Naive thymus-derived CD8-positive, alpha-beta T cell (primary cell): ENCODE measurements around the gene EHMT1. TPM values are rescaled to one million over a fixed set of nuclear protein-coding genes. Genes with fewer than 3 reads are reported as not detected.
"Not testable (repeated sequence)": the region's sequence is repeated elsewhere in the genome, so short reads cannot be mapped to it uniquely, and the experiment has no call there.

Experiments used
- ATAC-seq, 2 donors: fragments of 150-1000 bp; cut with Tn5 transposase in 1 of 2; sonication (Bioruptor Pico), chemical (Tn5 transposase) in 1 of 2; 1 replicate in 1 of 2; 2 replicates in 1 of 2; pipeline ENCODE4 v1.10.0; 2021; ENCODE audit warnings: mild to moderate bottlenecking in 2 of 2, moderate library complexity in 2 of 2
- POLR2A ChIA-PET: fragments of 350-600 bp; sonication (Branson Sonifier 250); formaldehyde crosslinking; loops from one replicate; lab custom pipeline; 2021; ENCODE audit warnings: antibody characterized with exemption; lab: Charles Lee
- DNase-seq, 10 donors: peaks; one replicate each; pipeline versions ENCODE4 v3.0.0 to v3.0.0-alpha.2; 2020 to 2022
- H3K27ac Mint-ChIP-seq, 10 donors: one replicate each; pipeline ENCODE4 v1.8.0; 2020 to 2022; ENCODE audit warnings: mild to moderate bottlenecking in 10 of 10, mixed read lengths in 10 of 10, moderate library complexity in 4 of 10, inconsistent platforms in 1 of 10
- H3K27me3 Mint-ChIP-seq, 5 donors: one replicate each; pipeline ENCODE4 v1.8.0; 2021 to 2022; ENCODE audit warnings: mixed read lengths in 5 of 5
- H3K36me3 Mint-ChIP-seq, 3 donors: one replicate each; pipeline ENCODE4 v1.8.0; 2020 to 2022; ENCODE audit warnings: mixed read lengths in 3 of 3, mild to moderate bottlenecking in 2 of 3, inconsistent platforms in 1 of 3
- H3K4me1 Mint-ChIP-seq, 4 donors: one replicate each; pipeline ENCODE4 v1.8.0; 2021 to 2022; ENCODE audit warnings: mixed read lengths in 4 of 4
- H3K4me3 Mint-ChIP-seq, 10 donors: one replicate each; pipeline ENCODE4 v1.8.0; 2020 to 2022; ENCODE audit warnings: mild to moderate bottlenecking in 10 of 10, mixed read lengths in 10 of 10, moderate library complexity in 6 of 10, inconsistent platforms in 1 of 10
- H3K9me3 Mint-ChIP-seq, 9 donors: one replicate each; pipeline ENCODE4 v1.8.0; 2020 to 2022; ENCODE audit warnings: mixed read lengths in 9 of 9, mild to moderate bottlenecking in 3 of 9, inconsistent platforms in 1 of 9, moderate library complexity in 1 of 9
- polyA plus RNA-seq, 3 donors: library from polyadenylated mRNA; unstranded; fragments of 300-500 nt; fragmentation: Illumina TruSeq; gene quantifications; one replicate each; pipeline ENCODE4 v1.2.3, GENCODE V29; 2021
- total RNA-seq, 8 experiments: library from RNA in 2 of 8; stranded (reverse) in 2 of 8; gene quantifications; one replicate each; pipeline ENCODE4 v1.2.3 and lab custom pipeline; 2021 to 2026

EHMT1 gene
- total and polyA plus RNA-seq, 5 experiments from 2014 or later: 20.9 to 113 (median 34.4) TPM

- Mint-ChIP-seq H3K9me3 (no peaks in the 10 kb centered on the region), H3K4me3 (peak overlapping the region; percentile 29 to 94 (median 61)), H3K36me3 (peaks cover 0 to 10% (median 2%) of the 10 kb centered on the region in 3 donors), H3K4me1 (peaks cover 26 to 63% (median 55%) of the 10 kb centered on the region in 4 donors), H3K27ac (peak overlapping the region in 7 of 10 donors; percentile 27 to 76 (median 69)), H3K27me3 (no peaks in the 10 kb centered on the region)
- POLR2A ChIA-PET: interaction anchor here (2.2 kb wide), 1 partner anchor 8 kb away, joined by 9 read pairs; no protein-coding TSS in a partner anchor
- ATAC-seq (no peak), DNase-seq (peak in 1 of 10 donors; percentile 25)
Measured at GRCh38 chr9:137621131-137621757, 2.4 kb downstream of the EHMT1 start.

DNA sequence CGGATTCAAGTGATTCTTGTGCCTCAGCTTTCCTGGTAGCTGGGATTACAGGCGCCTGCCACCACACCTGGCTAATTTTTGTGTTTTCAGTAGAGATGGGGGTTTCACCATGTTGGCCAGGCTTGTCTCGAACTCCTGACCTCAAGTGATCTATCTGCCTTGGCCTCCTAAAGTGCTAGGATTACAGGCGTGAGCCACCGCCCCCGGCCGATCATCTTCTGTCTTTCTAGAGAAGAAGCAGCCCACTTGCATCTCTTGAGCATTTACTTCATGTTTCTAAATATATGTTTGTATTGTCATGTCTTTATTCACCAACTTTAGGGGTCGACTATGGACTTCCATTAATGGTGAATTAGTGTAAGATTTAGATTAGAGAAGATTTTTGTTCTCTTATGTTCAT, 3.4 kb downstream of the EHMT1 start:
- POLR2A ChIA-PET: interaction anchor here (1.4 kb wide), 1 partner anchor 19 kb away, joined by 4 read pairs; no protein-coding TSS in a partner anchor
- H3K4me1 Mint-ChIP-seq: peaks cover 29 to 62% (median 57%) of the 10 kb centered on the region in 4 donors
- not testable (repeated sequence) for H3K27me3 Mint-ChIP-seq, ATAC-seq, DNase-seq, H3K9me3 Mint-ChIP-seq
- peaks cover 0 to 10% (median 2%) of the 10 kb centered on the region in 3 donors for H3K36me3 Mint-ChIP-seq
- peak overlapping the region in 4 of 10 donors; percentile 7 to 67 (median 28) for H3K4me3 Mint-ChIP-seq
- peak overlapping the region in 8 of 10 donors; percentile 24 to 66 (median 57) for H3K27ac Mint-ChIP-seq

DNA sequence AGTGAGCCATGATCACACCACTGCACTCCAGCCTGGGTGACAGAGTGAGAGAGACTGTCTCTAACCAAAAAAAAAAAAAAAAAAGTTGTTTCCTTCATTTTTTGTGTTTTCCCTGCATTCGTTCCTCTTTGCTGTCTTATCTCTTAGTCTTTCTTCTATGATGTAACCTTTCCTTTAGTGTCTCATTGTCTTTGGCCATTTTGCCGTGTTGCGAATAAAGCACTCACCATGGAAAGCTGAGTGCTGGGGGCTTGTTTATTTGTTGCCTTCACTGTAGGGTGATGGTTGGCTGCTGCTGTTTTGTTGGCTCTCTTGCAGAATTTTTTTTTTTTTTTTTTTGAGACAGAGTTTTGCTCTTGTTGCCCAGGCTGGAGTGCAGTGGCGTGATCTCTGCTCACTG, 7.7 kb downstream of the EHMT1 start:
- Mint-ChIP-seq H3K36me3 (peaks cover 0 to 10% (median 2%) of the 10 kb centered on the region in 3 donors), H3K4me3 (peak overlapping the region in 8 of 10 donors; percentile 37 to 83 (median 64)), H3K27ac (peak overlapping the region in 8 of 10 donors; percentile 33 to 91 (median 78)), H3K27me3 (no peaks in the 10 kb centered on the region), H3K9me3 (no peaks in the 10 kb centered on the region), H3K4me1 (peaks cover 32 to 72% (median 62%) of the 10 kb centered on the region in 4 donors)
- POLR2A ChIA-PET: interaction anchor here (0.6 to 0.7 kb wide), 6 partner anchors 19 to 1082 kb away, joined by 4 to 8 read pairs (median 6); no protein-coding TSS in a partner anchor
- DNase-seq (no peak), ATAC-seq (no peak)

- Mint-ChIP-seq H3K4me1 (peaks cover 29 to 75% (median 65%) of the 10 kb centered on the region in 4 donors), H3K27ac (peak overlapping the region in 6 of 10 donors; percentile 21 to 94 (median 92)), H3K4me3 (peak overlapping the region in 4 of 10 donors; percentile 4 to 90 (median 67))
- POLR2A ChIA-PET: interaction anchor here (2.0 kb wide), 1 partner anchor 9 kb away, joined by 15 read pairs; the partner anchor contains the start of gene EHMT1
- not testable (repeated sequence) for H3K27me3 Mint-ChIP-seq, ATAC-seq, H3K36me3 Mint-ChIP-seq, DNase-seq, H3K9me3 Mint-ChIP-seq
Measured at GRCh38 chr9:137627406-137627805, 8.6 kb downstream of the EHMT1 start.

- peak overlapping the region; percentile 33 to 90 (median 62) for H3K27ac Mint-ChIP-seq
- H3K27me3 Mint-ChIP-seq: no peaks in the 10 kb centered on the region
- ATAC-seq (no peak), DNase-seq (no peak)
- H3K36me3 Mint-ChIP-seq: peaks cover 0 to 13% (median 0%) of the 10 kb centered on the region in 3 donors
- peaks cover 37 to 83% (median 77%) of the 10 kb centered on the region in 4 donors for H3K4me1 Mint-ChIP-seq
- peak overlapping the region; percentile 31 to 87 (median 68) for H3K4me3 Mint-ChIP-seq
- H3K9me3 Mint-ChIP-seq: no peaks in the 10 kb centered on the region
- POLR2A ChIA-PET: interaction anchor here (0.9 to 2.3 kb wide), 2 partner anchors 10 to 11 kb away, joined by 3 to 9 read pairs; partner anchors contain the start of gene EHMT1
Measured at GRCh38 chr9:137630126-137630525, 11.3 kb downstream of the EHMT1 start.

GRCh38 chr9:137630679-137631078, 11.9 kb downstream of the EHMT1 start:
- peak overlapping the region; percentile 2 to 90 (median 76) for H3K27ac Mint-ChIP-seq
- H3K4me1 Mint-ChIP-seq: peaks cover 32 to 78% (median 72%) of the 10 kb centered on the region in 4 donors
- peaks cover 0 to 13% (median 0%) of the 10 kb centered on the region in 3 donors for H3K36me3 Mint-ChIP-seq
- DNase-seq (no peak), ATAC-seq (peak in 1 of 2 donors; percentile 32)
- H3K27me3 Mint-ChIP-seq: no peaks in the 10 kb centered on the region
- POLR2A ChIA-PET: no interaction called here
- H3K9me3 Mint-ChIP-seq: no peaks in the 10 kb centered on the region
- H3K4me3 Mint-ChIP-seq: peak overlapping the region in 9 of 10 donors; percentile 1 to 87 (median 68)

DNA sequence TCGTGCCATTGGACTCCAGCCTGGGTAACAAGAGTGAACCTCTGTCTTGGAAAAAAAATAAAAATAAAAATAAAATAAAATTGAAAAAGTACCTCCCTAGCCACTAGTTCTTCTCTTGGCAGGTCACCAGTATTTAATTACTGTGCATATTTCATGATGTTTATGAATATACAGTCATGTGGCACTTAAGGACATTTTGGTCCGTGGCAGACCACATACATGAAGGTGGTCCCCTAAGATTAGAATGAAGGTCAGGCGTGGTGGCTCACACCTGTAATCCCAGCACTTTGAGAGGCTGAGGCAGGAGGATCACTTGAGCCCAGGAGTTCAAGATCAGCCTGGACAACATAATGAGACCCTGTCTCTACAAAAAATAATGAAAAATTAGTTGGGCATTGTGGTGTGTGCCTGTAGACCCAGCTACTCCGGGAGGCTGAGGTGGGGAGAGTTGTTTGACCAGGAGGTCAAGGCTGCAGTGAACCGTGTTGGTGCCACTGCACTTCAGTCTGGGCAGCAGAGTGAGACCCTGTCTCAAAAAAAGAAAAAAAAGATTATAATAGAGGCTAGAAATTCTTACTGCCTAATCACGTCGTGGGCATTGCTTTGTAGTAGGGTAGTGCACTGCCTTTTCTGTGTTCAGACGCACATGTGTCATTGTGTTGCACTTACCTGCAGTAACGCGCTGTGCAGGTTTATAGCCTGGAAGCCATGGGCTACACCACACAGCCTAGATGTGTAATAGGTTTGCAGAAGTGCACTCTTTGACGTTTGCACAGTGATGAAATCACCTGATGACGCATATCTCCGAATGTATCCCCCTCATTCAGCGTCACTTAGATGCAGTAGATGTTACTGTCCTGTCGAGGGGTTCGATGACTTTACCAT, 12.8 kb downstream of the EHMT1 start:
- H3K36me3 Mint-ChIP-seq: peaks cover 0 to 16% (median 0%) of the 10 kb centered on the region in 3 donors
- DNase-seq: no peak
- H3K4me3 Mint-ChIP-seq: peak overlapping the region in 4 of 10 donors; percentile 6 to 38 (median 20)
- peak overlapping the region in 7 of 10 donors; percentile 34 to 83 (median 48) for H3K27ac Mint-ChIP-seq
- H3K27me3 Mint-ChIP-seq: no peaks in the 10 kb centered on the region
- POLR2A ChIA-PET: interaction anchor here (1.1 kb wide), 1 partner anchor 8 kb away, joined by 3 read pairs; no protein-coding TSS in a partner anchor
- ATAC-seq: no peak
- H3K9me3 Mint-ChIP-seq: no peaks in the 10 kb centered on the region
- H3K4me1 Mint-ChIP-seq: peaks cover 30 to 79% (median 73%) of the 10 kb centered on the region in 4 donors

- POLR2A ChIA-PET: interaction anchor here (1.1 kb wide), 1 partner anchor 9 kb away, joined by 3 read pairs; no protein-coding TSS in a partner anchor
- peaks cover 0 to 16% (median 0%) of the 10 kb centered on the region in 3 donors for H3K36me3 Mint-ChIP-seq
- H3K27ac Mint-ChIP-seq: peak overlapping the region in 9 of 10 donors; percentile 14 to 88 (median 67)
- H3K27me3 Mint-ChIP-seq: no peaks in the 10 kb centered on the region
- H3K9me3 Mint-ChIP-seq: no peaks in the 10 kb centered on the region
- peaks cover 29 to 79% (median 72%) of the 10 kb centered on the region in 4 donors for H3K4me1 Mint-ChIP-seq
- H3K4me3 Mint-ChIP-seq: peak overlapping the region in 4 of 10 donors; percentile 2 to 48 (median 20)
- DNase-seq (no peak), ATAC-seq (no peak)
Measured at GRCh38 chr9:137632230-137633161, 13.7 kb downstream of the EHMT1 start.

DNA sequence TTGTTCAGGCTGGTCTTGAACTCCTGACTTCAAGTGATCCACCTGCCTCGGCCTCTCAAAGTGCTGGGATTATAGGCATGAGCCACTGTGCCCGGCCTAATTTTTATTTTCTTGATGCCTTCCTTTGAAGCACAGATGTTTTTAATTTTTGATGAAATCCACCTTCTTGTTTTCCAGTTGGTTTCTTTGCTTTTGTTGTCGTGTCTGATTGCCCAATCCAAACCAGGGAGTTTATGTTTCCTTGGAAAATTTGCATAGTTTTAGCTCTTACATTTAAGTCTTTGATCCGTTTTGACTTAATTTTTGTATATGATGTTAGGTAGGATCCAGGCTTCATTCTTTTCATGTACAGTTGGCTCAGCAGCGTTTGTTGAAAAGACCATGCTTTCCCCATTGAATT, 15.2 kb downstream of the EHMT1 start:
- DNase-seq: no peak
- no peaks in the 10 kb centered on the region for H3K27me3 Mint-ChIP-seq
- peak overlapping the region in 1 of 10 donors; percentile 11 for H3K4me3 Mint-ChIP-seq
- no peak for ATAC-seq
- H3K27ac Mint-ChIP-seq: peak overlapping the region in 5 of 10 donors; percentile 0 to 39 (median 34)
- peaks cover 26 to 79% (median 71%) of the 10 kb centered on the region in 4 donors for H3K4me1 Mint-ChIP-seq
- peaks cover 0 to 16% (median 2%) of the 10 kb centered on the region in 3 donors for H3K36me3 Mint-ChIP-seq
- H3K9me3 Mint-ChIP-seq: no peaks in the 10 kb centered on the region
- POLR2A ChIA-PET: interaction anchor here (0.7 kb wide), 1 partner anchor 8 kb away, joined by 3 read pairs; no protein-coding TSS in a partner anchor

DNA sequence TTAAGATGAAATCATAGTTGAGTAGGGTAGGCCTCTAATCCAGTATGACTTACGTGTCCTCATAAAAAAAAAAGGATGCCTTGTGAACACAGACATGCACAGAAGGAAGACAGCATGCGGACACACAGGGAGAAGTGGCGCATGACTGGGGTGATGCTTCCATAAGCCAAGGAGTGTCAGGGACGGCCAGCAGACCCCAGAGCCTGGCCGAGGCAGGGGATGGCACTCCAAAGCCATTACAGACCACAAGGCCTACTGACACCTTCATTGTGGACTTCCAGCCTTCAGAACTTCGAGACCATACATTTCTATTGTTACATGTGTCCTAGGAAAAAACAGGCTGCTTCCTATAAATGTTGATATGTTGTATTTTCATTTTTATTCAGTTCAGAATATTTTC, 19.9 kb downstream of the EHMT1 start:
- Mint-ChIP-seq H3K9me3 (no peaks in the 10 kb centered on the region), H3K4me1 (peaks cover 27 to 71% (median 65%) of the 10 kb centered on the region in 4 donors), H3K36me3 (peaks cover 3 to 36% (median 9%) of the 10 kb centered on the region in 3 donors), H3K27me3 (no peaks in the 10 kb centered on the region), H3K27ac (peak overlapping the region; percentile 88 to 93 (median 91)), H3K4me3 (peak overlapping the region; percentile 76 to 88 (median 82))
- ATAC-seq (no peak), DNase-seq (no peak)
- POLR2A ChIA-PET: no interaction called here
